Stomach (tissue), 4 donors: ENCODE results near the gene FSTL5.
"Not testable (repeated sequence)": the region's sequence is repeated elsewhere in the genome, so short reads cannot be mapped to it uniquely, and the experiment has no call there.

ENCODE experiments used
- CTCF ChIP-seq, 7 experiments: fragments of 450-650 bp in 4 of 7; fragments of 200-600 bp in 3 of 7; sonication (generic) in 3 of 7; IDR thresholded peaks; one replicate each; pipeline ENCODE4 v1.5.1; 2016 to 2019; ENCODE audit warnings: antibody characterized with exemption in 7 of 7, control low read depth in 2 of 7, mild to moderate bottlenecking in 1 of 7
- EP300 ChIP-seq: sonication (generic); formaldehyde crosslinking; IDR thresholded peaks from one replicate; pipeline ENCODE4 v1.6.1; 2017; ENCODE audit warnings: antibody characterized with exemption
- POLR2A ChIP-seq, 4 donors: fragments of 450-650 bp; IDR thresholded peaks; one replicate each; pipeline ENCODE4 v1.6.1; 2016; ENCODE audit warnings: antibody characterized with exemption in 4 of 4, control low read depth in 2 of 4, mild to moderate bottlenecking in 1 of 4, moderate library complexity in 1 of 4
- POLR2AphosphoS5 ChIP-seq, 3 donors: sonication (generic); formaldehyde crosslinking; IDR thresholded peaks; one replicate each; pipeline ENCODE4 v1.6.1; 2016; ENCODE audit warnings: antibody characterized with exemption in 3 of 3

DNA sequence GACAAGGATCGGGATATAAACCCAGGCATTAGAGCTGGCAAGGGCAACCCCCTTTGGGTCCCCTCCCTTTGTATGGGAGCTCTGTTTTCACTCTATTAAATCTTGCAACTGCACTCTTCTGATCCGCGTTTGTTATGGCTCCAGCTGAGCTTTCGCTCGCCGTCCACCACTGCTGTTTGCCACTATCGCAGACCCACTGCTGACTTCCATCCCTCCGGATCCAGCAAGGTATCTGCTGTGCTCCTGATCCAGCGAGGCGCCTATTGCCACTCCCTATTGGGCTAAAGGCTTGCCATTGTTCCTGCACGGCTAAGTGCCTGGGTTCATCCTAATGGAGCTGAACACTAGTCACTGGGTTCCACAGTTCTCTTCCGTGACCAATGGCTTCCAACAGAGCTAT is 59.9 kb downstream of the FSTL5 start:
- TF ChIP-seq CTCF (IDR thresholded peaks at IDR 0.05); POLR2A (IDR thresholded peaks at IDR 0.05); POLR2AphosphoS5 (IDR thresholded peaks at IDR 0.05); EP300: not testable (repeated sequence)
